HG03558 (cell line): ENCODE measurements around the gene PLEKHA7.
"Not testable (repeated sequence)": the region's sequence is repeated elsewhere in the genome, so short reads cannot be mapped to it uniquely, and the experiment has no call there.

Experiments
- ATAC-seq: cut with Tn5 transposase; IDR thresholded peaks from one replicate; pipeline ENCODE4 v1.9.1; 2021; ENCODE audit warnings: moderate number of reproducible peaks; ENCODE audit not compliant: unreplicated experiment; ENCODE audit errors: extremely low read depth

PLEKHA7 gene

DNA sequence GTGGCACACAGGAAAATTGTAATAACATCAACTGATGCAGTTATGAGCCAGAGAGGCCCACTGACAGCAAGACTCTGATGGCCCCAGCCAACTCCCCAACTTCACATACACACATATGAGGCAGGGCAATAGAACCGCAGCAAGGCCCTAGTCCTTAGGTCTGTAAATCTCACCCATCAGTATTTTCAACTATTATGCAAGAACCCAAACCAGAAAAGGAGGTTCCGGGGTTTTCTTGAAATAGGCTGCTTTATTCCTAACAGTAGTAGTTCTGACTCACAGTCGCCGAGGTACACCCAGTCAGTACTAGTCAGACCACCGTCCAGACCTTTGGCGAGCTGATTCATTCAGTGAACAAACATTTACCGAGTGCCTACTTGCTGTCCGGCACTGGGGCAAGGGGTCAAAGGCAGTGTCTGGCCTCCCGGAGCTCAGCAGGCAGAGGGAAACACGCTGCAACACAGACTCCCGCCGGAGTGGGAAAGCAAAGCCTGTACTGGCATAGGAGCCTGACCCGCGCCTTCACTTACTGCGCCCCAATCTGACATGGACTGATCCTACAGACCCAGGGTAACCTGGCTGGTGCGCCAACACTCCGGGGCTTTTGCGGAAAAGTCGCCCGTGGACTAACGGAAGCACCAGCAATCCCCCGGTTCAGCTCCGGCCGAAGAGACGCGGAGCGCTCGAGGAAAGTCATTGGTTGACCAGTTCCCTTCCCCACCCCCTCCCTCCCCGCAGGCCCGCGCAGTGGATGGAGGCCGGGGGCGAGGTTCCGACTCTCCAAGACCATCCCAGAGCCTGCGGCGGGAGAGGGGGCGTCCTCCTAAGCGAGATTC, 1.3 kb downstream of the PLEKHA7 start:
- ATAC-seq = no peak

DNA sequence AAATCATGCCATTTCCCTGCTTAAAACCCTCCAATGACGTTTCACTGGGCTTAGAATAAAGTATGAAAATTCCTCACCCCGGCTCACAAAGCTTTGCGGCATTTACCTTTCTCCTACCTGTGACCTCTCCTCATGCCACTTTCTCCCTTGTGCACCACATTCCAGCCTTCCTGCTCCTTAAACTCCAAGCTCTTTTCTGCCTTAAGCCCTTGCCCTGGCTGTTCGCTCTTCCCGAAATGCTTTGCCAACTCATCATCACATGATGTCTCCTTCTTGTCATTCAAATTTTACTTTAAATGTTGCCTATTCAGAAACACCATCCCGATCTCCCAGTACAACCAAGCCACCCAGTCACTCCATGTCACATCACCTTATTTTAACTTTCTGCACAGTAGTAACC, 2.0 kb downstream of the PLEKHA7 start:
- ATAC-seq = no peak

GRCh38 chr11:17010851-17011420, 3.3 kb downstream of the PLEKHA7 start:
- no peak for ATAC-seq

GRCh38 chr11:17008099-17008498, 6.1 kb downstream of the PLEKHA7 start:
- no peak for ATAC-seq

DNA sequence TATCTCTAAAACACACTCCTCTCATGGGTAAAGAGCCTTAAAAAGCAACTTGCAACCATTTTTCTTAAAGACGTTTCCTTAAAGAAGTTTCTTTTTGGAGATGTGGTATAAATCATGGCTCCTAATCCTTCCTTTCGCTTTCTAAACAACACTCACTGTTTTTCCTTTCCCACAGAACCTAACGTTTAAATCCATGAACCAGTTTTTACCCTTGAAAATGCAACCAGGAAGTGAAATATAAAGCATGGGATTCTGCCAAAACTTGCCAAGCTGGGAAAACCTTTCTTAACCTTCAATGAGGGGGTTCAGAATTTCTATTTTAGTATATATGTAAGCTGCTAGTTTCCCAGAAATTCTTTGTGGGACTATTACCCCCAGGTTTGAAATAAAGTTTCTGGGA, 8.6 kb downstream of the PLEKHA7 start:
- ATAC-seq = no peak

DNA sequence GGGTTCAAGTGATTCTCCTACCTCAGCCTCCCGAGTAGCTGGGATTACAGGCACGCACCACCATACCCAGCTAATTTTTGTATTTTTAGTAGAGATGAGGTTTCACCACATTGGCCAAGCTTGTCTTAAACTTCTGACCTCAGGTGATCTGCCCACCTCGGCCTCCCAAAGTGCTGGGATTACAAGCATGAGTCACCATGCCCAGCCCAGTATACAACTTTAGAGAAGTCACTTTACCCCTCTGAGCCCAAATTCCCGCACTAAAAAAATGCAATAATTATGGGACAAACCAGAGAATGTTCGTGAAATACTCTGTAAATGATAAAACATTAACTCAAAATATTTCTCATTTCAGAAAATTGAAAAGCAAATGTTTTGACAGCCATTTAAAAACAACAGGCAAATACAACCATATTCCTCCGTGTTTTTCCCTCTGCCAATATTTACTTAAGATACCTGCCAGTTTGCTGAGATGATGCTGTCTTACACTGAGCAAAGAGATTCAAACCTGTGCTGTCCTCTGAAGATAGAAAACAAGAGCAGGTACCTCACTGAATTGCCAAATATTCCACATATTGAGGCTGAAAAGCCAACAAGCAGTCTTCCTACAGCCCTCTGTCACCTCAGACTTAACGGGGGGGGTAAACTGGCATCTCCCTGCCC, 9.6 kb downstream of the PLEKHA7 start:
- no peak for ATAC-seq

- no peak for ATAC-seq
Observed at GRCh38 chr11:17003426-17003825, 10.8 kb downstream of the PLEKHA7 start.

DNA sequence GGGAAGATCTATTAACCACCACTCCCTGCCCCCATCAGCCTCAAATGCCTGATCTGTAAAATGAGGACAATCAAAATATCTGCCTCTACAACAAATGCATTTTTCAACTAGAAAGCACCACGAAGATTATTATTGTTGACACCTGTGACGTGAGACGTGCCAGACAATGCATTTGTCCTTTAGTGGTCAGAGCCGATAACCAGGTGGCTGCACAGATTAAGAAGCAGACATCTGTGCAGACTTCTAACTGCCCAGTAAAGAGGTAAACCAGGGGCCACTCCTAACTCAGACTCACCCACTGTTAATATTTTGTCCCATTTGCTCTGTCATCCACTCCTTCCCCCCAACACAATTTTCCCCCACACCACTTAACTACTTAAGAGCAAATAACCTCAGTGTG, 11.7 kb downstream of the PLEKHA7 start:
- no peak for ATAC-seq

- no peak for ATAC-seq
Observed at GRCh38 chr11:17001806-17002205, 12.4 kb downstream of the PLEKHA7 start.

- no peak for ATAC-seq
Observed at GRCh38 chr11:17000987-17001386, 13.2 kb downstream of the PLEKHA7 start.

DNA sequence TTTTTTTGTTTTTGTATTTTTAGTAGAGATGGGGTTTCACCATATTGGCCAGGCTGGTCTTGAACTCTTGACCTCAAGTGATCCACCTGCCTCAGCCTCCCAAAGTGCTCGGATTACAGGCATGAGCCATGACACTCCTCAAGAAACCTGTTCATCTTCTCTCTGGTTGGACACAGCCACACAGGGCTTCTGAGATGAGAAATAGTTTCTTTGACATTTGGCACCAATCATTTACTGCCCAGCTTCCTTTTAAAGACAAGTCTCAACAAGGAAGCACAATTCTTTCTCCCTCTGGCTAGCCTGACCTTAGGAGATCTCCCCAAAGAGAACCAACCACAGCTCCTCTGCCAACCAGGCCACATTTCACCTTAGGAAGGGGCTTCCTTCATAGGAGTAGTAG, 14.0 kb downstream of the PLEKHA7 start:
- not testable (repeated sequence) for ATAC-seq

DNA sequence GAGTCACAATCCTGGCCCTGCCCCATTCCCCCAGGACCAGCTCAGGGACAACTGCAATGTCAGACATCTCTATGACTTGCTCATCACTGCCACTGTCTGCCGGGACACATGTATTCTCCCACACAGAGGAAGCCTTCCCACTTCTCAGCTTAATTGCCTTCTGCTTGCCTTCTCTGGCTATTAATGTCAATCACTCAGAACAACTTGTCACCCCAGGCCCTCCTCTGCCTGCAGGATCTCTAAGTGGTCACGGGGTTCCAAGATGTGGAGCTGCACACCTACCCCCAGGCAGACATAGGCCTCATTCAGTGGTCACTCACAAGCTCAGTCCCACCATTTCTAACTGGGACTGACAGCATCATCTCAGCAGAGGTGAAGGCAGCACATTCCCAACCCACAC, 15.1 kb downstream of the PLEKHA7 start:
- no peak for ATAC-seq

- ATAC-seq = no peak
Observed at GRCh38 chr11:16997624-16998023, 16.6 kb downstream of the PLEKHA7 start.

DNA sequence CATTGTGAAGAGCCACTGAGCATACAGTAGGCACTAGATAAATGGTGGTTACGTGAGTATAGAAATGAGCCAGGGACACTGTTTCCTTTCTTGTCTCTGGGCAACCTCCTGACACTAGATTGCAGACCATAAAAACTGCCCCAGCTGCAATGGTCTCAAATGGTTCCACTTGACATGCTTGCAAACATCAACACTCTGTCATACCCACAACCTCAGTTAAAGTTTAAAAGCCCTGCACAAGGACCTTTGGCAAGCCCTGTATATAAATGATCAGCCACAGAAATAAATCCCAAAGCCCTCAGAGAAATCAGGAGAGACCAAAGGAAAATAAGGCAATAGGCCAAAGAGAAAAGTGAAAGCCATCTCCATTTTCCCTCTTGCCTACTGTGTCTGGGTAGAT, 20.7 kb downstream of the PLEKHA7 start:
- ATAC-seq = no peak

- ATAC-seq = no peak
Observed at GRCh38 chr11:16992846-16993245, 21.4 kb downstream of the PLEKHA7 start.

DNA sequence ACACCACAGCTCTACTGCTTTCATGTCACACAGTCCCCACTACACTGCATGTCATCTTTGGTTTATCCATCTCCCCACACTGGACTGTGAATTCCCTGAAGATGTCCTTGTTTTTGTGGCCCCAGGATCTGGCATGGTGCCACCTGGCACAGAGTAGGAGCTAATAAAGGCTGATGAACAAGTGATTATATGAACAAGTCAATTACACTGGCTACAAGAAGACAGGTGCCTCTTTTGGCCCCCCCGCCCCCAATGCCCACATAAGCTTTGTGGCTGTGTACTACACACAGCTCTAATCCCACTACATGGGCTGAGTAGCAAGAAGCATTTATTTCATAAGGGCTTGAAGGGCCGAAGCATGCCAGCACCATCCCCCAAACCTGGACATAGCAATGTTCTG, 24.7 kb downstream of the PLEKHA7 start:
- ATAC-seq = no peak

DNA sequence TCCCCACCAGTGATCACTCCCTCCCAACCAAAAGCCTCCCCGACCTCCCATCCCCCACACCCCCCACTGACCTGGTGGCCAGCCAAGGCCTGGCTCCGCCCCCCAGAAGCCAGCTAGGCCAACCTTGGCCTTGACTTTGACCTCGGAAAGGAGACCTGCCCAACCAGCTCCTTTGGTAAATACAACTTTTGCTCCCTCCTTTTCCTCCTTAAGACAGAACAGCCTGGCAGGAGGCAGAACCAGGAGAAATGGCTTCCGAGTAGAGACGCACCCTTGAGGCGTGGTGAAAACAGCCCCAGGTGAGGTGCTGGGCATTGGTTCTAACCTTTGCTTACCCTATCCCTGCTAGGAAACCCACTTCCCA, 27.0 kb downstream of the PLEKHA7 start:
- ATAC-seq = no peak

GRCh38 chr11:16986434-16987204, 27.6 kb downstream of the PLEKHA7 start:
- ATAC-seq = peak; percentile 98

GRCh38 chr11:16985297-16985696, 28.9 kb downstream of the PLEKHA7 start:
- no peak for ATAC-seq

DNA sequence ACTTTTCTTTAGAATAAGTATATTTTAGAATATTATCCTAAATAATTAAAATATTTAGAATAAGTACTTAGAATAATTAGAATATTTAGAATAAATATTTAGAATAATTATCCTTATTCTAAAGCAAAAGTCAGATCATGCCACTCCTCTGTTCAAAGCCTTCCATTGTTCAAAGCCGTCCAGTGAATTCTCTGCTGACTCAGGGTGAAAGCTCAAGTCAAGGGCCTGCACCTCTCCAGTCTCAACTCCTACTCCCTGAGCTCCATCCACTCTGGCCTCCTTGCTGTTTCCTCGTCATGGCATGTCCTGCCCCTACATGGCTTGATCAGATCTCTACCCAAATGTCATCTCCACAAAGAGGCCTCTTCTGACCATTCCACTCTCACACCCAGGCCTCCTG, 30.0 kb downstream of the PLEKHA7 start:
- ATAC-seq = no peak

- no peak for ATAC-seq
Observed at GRCh38 chr11:16982809-16983208, 31.4 kb downstream of the PLEKHA7 start.
